Neural cell (in vitro differentiated cells): ENCODE results near the gene CLEC5A. TPM values are rescaled to one million over a fixed set of nuclear protein-coding genes. Genes with fewer than 3 reads are reported as not detected.

Source experiments
- H2AFZ ChIP-seq: fragments of 200-600, 300-800 bp; sonication (generic), shearing (Covaris generic); 2 replicates; pipeline ENCODE4 v1.6.0; 2014; ENCODE audit warnings: low read depth, mild to moderate bottlenecking, antibody characterized with exemption, low read length, moderate library complexity
- H3F3A ChIP-seq: fragments of 200-600 bp; shearing (Covaris generic); 2 replicates; pipeline ENCODE4 v1.6.1; 2016; ENCODE audit warnings: mild to moderate bottlenecking, moderate library complexity, mixed read lengths, antibody characterized with exemption, low read length; ENCODE audit not compliant: insufficient read depth, poor library complexity, severe bottlenecking
- H3K27ac ChIP-seq: fragments of 200-600, 300-800 bp; sonication (generic), shearing (Covaris generic); 2 replicates; pipeline ENCODE4 v1.5.1; 2014; ENCODE audit warnings: mild to moderate bottlenecking, low read length, moderate library complexity
- H3K27me3 ChIP-seq: fragments of 300-800, 200-600 bp; sonication (generic), shearing (Covaris generic); 2 replicates; pipeline ENCODE4 v1.6.0; 2014; ENCODE audit warnings: mild to moderate bottlenecking, low read depth, low read length, moderate library complexity; ENCODE audit not compliant: insufficient read depth
- H3K36me3 ChIP-seq: fragments of 300-800, 200-600 bp; sonication (generic), shearing (Covaris generic); 2 replicates; pipeline ENCODE4 v1.5.1; 2014; ENCODE audit warnings: mild to moderate bottlenecking, antibody characterized with exemption, low read length, moderate library complexity; ENCODE audit not compliant: insufficient read depth
- H3K4me2 ChIP-seq: fragments of 300-800, 200-600 bp; sonication (generic), shearing (Covaris generic); 2 replicates; pipeline ENCODE4 v1.6.0; 2014; ENCODE audit warnings: mild to moderate bottlenecking, low read length
- H3K4me3 ChIP-seq: fragments of 300-800, 200-600 bp; sonication (generic), shearing (Covaris generic); 2 replicates; pipeline ENCODE4 v1.5.1; 2014; ENCODE audit warnings: mild to moderate bottlenecking, low read length, moderate library complexity
- H3K79me2 ChIP-seq: fragments of 200-600 bp; shearing (Covaris generic); replicated peaks from 2 replicates; pipeline ENCODE4 v1.6.0; 2014; ENCODE audit warnings: mild to moderate bottlenecking, low read length, moderate library complexity; ENCODE audit not compliant: insufficient read depth
- H3K9ac ChIP-seq: fragments of 300-800, 200-600 bp; sonication (generic), shearing (Covaris generic); 2 replicates; pipeline ENCODE4 v1.6.1; 2016; ENCODE audit warnings: mild to moderate bottlenecking, low read length, mixed read lengths
- H3K9me2 ChIP-seq: fragments of 200-600 bp; shearing (Covaris generic); 2 replicates; pipeline ENCODE4 v1.6.1; 2016; ENCODE audit warnings: mild to moderate bottlenecking, low read length, mixed read lengths; ENCODE audit not compliant: insufficient read depth
- H3K9me3 ChIP-seq: fragments of 200-600, 300-800 bp; sonication (generic), shearing (Covaris generic); 2 replicates; pipeline ENCODE4 v1.6.1; 2016; ENCODE audit warnings: mild to moderate bottlenecking, mixed run types, low read length, moderate library complexity, mixed read lengths
- H4K20me1 ChIP-seq: fragments of 200-600 bp; shearing (Covaris generic); 2 replicates; pipeline ENCODE4 v1.6.1; 2016; ENCODE audit warnings: mild to moderate bottlenecking, mixed run types; ENCODE audit not compliant: insufficient read depth
- CTCF ChIP-seq: fragments of 450-650 bp; IDR thresholded peaks from 2 replicates; pipeline ENCODE4 v1.5.1; 2014; ENCODE audit warnings: antibody characterized with exemption, mild to moderate bottlenecking, moderate library complexity; ENCODE audit not compliant: poor library complexity, severe bottlenecking
- EP300 ChIP-seq: fragments of 450-650 bp; conservative IDR thresholded peaks from 2 replicates; pipeline ENCODE4 v1.6.1; 2014; ENCODE audit warnings: antibody characterized with exemption, mild to moderate bottlenecking, moderate library complexity; ENCODE audit not compliant: poor library complexity, severe bottlenecking
- EZH2 ChIP-seq: fragments of 200-600, 300-800 bp; shearing (Covaris generic), sonication (generic); IDR thresholded peaks from 2 replicates; pipeline ENCODE4 v1.6.1; 2014; ENCODE audit warnings: antibody characterized with exemption, low read length, borderline replicate concordance, mild to moderate bottlenecking; ENCODE audit not compliant: insufficient read depth, poor library complexity, severe bottlenecking
- MXI1 ChIP-seq: fragments of 450-650 bp; conservative IDR thresholded peaks from 2 replicates; pipeline ENCODE4 v1.6.1; 2014; ENCODE audit warnings: antibody characterized with exemption, mild to moderate bottlenecking; ENCODE audit not compliant: poor library complexity, severe bottlenecking
- POLR2AphosphoS5 ChIP-seq: IDR thresholded peaks from 2 replicates; pipeline ENCODE4 v1.6.1; 2012
- RAD21 ChIP-seq: fragments of 450-650 bp; conservative IDR thresholded peaks from 2 replicates; pipeline ENCODE4 v1.6.1; 2014; ENCODE audit warnings: antibody characterized with exemption, mild to moderate bottlenecking, moderate library complexity
- REST ChIP-seq: IDR thresholded peaks from 2 replicates; pipeline ENCODE4 v1.6.1; 2012; ENCODE audit warnings: borderline replicate concordance
- SMC3 ChIP-seq: fragments of 450-650 bp; conservative IDR thresholded peaks from 2 replicates; pipeline ENCODE4 v1.6.1; 2014; ENCODE audit warnings: antibody characterized with exemption, mild to moderate bottlenecking, moderate library complexity; ENCODE audit not compliant: poor library complexity
- TAF1 ChIP-seq: IDR thresholded peaks from 2 replicates; pipeline ENCODE4 v1.6.1; 2012; ENCODE audit warnings: low read depth
- polyA plus RNA-seq: library from polyadenylated mRNA; depleted of rRNA; stranded (reverse); fragments of >200 nt; gene quantifications from 2 replicates; pipeline ENCODE4 v1.2.3, GENCODE V29; 2014

CLEC5A gene
- polyA plus RNA-seq, 1 donor from 2014 or later, result not detected

- H3K27me3 ChIP-seq, result no peaks in the 10 kb centered on the region
- no peak for TF ChIP-seq SMC3
- no peak for TF ChIP-seq REST
- no peak for TF ChIP-seq MXI1
- TF ChIP-seq RAD21, result no peak
- no peak for TF ChIP-seq EP300
- TF ChIP-seq TAF1, result no peak
- no peak for TF ChIP-seq CTCF
- no peak for TF ChIP-seq EZH2
- TF ChIP-seq POLR2AphosphoS5, result no peak
- H3K4me2 ChIP-seq, result no peak within 1 kb of the TSS
- H2AFZ ChIP-seq, result no peak within 1 kb of the TSS
- no peak within 1 kb of the TSS for H3K4me3 ChIP-seq
- H3K9me3 ChIP-seq, result no peaks in the 10 kb centered on the region
- no peaks in the 10 kb centered on the region for H3K79me2 ChIP-seq
- no peak within 1 kb of the TSS for H3K9ac ChIP-seq
- H3K36me3 ChIP-seq, result no peaks in the 10 kb centered on the region
- no peaks in the 10 kb centered on the region for H3K9me2 ChIP-seq
- H3F3A ChIP-seq, result no peaks in the 10 kb centered on the region
- no peaks in the 10 kb centered on the region for H4K20me1 ChIP-seq
- H3K27ac ChIP-seq, result no peak within 1 kb of the TSS
These were observed 26.9 kb upstream of the CLEC5A start, which contains the start of gene TAS2R38 for GRCh38 chr7:141973673-141974072. Gene TAS2R38, minus strand, starts transcription at chr7:141973773. Its CDS starts 84 bp downstream, at chr7:141973689.

GRCh38 chr7:141960687-141961422 is 14.1 kb upstream of the CLEC5A start:
- Histone ChIP-seq H3K9ac (no peak overlapping the region), H4K20me1 (no peaks in the 10 kb centered on the region), H3F3A (no peaks in the 10 kb centered on the region), H3K4me3 (no peak overlapping the region), H3K9me2 (no peaks in the 10 kb centered on the region), H3K27ac (no peak overlapping the region), H3K4me2 (no peak overlapping the region), H3K9me3 (no peaks in the 10 kb centered on the region), H3K36me3 (no peaks in the 10 kb centered on the region), H2AFZ (no peak overlapping the region), H3K27me3 (no peaks in the 10 kb centered on the region), H3K79me2 (no peaks in the 10 kb centered on the region)
- no peak for TF ChIP-seq TAF1
- no peak for TF ChIP-seq POLR2AphosphoS5
- TF ChIP-seq EP300, result no peak
- TF ChIP-seq SMC3, result no peak
- no peak for TF ChIP-seq MXI1
- no peak for TF ChIP-seq EZH2
- TF ChIP-seq CTCF, result no peak
- TF ChIP-seq REST, result no peak
- no peak for TF ChIP-seq RAD21
